GM21528 (cell line): ENCODE measurements around the gene ATP2B3.
A peak's percentile ranks its signal among the peaks of the same experiment; 100 is the strongest.
"Not testable (repeated sequence)": the region's sequence is repeated elsewhere in the genome, so short reads cannot be mapped to it uniquely, and the experiment has no call there.

Experiments
- ATAC-seq: cut with Tn5 transposase; IDR thresholded peaks from one replicate; pipeline ENCODE4 v1.9.1; 2021; ENCODE audit warnings: mild to moderate bottlenecking, moderate library complexity; ENCODE audit not compliant: unreplicated experiment, low FRiP score

The ATP2B3 gene

DNA sequence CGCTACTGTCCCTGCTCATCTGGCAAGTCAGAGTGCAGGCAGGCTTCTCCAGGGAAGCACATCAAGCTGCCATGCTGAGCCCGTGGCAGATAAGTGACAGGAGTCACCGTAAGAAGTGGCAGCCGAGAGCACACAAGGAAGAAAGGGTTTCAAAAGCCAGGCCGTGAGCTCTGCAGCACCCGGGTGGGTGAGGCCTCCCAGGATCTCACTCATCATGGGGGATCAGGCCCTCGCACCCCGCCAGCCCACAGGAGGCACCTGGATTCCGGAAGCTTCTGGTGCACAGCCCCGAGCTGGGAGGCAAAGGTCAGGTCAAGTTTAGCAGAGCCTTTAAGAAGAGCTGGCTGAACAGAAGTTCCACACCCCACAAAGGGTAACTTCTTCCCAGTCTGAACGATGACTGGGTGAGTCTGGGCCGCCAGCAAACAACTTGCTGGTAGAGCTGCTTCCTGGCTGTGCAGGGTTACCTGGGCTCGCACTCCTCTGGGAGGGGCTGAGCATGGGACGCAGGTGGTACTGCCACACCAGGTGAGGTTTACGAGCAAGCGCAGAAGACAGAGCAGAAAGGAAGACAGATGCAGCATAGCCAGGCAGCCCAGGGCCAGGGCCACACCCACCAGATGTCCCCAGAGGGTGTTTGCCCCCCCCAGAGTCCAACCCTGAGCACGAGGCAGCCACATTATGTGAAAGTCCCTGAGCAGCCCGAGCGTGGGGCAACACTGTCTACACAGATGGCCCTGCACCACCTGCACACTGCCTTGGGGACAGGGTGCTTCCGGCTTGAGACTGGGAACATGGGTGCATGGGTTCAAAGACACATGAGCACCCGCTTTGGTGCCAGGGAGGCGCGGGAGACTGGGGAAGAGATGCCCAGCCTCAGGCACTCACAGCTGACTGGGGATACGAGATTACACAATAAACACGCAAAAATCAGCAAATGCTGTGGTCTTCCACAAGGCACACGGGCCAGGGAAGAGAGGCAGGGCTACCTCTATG is 73.8 kb downstream of the ATP2B3 start:
- ATAC-seq, result no peak

DNA sequence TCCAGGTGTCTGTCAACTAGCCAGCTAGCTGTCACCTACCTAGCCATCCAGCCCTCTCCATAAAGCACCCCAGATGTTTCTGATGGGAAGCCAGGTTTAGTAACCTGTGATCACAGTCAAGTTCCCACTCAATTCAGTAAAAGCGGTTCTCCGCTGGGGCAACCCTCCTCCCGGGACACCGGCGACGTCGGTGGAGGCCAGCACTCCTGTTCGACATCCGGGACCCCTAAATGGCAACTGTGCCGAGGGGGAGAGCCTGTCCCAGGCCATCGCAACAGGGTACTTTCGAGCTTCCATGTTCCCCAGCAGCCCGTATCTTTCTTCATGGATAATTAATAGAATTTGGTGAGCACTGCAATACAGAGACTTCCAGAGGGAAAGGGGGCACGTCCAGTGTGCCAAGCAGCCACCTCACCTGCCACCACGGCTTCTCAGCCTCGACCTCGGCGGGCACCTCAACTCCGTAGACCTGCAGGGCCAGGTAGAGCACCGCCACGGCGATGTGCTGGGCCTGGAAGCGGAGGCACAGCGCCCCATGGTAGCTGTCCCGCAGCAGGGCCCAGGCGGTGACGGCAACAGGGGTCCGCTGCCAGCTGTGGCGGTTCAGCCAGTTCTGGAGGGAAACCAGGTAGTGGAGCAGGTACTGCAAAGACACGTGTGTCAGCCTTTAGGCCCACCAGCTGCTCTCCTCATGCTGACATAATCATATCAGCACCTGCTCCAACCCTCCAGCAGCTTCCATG is 74.8 kb downstream of the ATP2B3 start:
- ATAC-seq, result no peak

DNA sequence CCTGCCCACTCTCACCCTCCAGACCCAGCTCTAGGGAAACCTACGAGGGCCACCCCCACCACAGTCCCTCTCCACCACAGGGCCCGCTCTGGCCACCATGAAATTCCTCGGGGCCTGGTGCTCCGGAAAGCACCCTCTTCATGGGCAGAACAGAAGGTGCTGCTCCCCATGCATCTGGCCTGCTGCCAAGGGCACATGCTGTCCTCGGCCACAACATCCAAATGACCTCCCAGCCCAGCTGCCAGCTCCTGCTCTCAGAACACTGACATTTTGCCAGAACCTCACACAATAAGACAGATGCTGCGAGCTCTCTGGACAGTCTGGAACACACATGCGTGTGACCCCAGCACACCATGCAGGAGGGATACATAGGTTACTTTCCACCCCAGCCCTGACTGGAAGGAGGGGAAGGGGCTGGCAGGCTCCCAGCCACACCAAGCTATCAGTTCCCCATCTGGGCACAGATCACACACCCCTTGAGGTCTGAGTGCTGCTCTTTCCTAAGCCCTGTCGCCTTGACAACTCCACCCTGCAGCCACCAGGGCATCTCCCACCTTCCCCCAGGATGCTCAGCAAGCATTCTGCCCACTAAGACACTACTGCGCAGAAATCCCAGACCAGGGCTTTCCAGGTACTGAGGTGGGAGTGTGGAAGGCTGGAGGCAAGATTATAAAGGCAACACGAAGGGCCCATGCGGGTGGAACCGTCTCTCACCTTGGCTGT is 75.7 kb downstream of the ATP2B3 start:
- no peak for ATAC-seq

DNA sequence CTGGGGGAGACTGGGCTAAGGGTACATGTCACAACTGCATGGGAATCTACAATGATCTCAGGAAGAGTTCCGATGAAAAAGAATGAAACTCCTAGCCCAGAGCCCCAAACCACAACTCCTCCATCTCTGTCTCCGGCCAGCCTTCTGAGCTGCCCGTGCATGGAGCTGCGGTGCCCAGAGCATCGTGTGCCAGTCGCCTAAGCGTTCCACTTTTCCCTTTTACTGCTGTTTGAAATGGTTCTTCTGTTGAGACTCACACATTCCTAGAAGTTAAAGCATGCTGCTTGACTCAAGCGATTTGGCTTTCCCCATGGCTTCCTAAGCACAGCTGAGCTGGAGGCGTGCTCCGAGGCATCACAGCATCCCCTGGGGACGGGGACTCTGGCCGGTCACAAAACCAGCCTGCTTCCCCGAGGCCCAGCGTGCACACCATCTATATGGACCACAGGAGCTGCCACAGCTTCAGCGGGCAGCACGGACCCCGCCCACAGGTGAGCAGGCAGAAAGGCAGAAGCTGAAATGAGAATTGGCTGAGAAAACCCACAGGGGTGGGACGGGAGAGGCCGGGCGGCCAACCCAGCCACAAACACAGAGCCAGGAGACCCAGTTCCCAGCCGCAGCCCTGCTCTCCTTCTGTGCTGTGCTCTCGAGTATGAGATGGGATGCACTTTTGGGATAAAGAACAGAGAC is 76.5 kb downstream of the ATP2B3 start:
- no peak for ATAC-seq

DNA sequence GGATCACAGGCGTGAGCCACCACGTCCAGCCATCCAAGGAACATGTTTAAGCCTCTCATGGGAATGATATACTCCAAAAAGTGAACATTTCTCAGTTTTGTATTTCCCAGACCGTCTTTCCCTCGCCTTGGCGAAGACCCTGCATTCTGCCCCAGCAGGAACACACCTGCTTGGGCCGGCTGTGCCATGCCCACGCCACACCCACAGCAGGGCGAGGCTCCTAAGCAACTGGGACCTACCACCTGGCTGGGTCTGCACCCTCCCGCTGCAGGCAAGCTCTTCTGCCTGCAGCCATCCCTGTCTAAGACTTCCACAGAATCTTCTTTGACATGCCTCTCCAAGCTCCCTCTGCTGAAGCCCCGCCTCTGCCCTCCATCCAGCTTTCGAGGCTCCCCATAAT is 77.9 kb downstream of the ATP2B3 start:
- ATAC-seq, result no peak

DNA sequence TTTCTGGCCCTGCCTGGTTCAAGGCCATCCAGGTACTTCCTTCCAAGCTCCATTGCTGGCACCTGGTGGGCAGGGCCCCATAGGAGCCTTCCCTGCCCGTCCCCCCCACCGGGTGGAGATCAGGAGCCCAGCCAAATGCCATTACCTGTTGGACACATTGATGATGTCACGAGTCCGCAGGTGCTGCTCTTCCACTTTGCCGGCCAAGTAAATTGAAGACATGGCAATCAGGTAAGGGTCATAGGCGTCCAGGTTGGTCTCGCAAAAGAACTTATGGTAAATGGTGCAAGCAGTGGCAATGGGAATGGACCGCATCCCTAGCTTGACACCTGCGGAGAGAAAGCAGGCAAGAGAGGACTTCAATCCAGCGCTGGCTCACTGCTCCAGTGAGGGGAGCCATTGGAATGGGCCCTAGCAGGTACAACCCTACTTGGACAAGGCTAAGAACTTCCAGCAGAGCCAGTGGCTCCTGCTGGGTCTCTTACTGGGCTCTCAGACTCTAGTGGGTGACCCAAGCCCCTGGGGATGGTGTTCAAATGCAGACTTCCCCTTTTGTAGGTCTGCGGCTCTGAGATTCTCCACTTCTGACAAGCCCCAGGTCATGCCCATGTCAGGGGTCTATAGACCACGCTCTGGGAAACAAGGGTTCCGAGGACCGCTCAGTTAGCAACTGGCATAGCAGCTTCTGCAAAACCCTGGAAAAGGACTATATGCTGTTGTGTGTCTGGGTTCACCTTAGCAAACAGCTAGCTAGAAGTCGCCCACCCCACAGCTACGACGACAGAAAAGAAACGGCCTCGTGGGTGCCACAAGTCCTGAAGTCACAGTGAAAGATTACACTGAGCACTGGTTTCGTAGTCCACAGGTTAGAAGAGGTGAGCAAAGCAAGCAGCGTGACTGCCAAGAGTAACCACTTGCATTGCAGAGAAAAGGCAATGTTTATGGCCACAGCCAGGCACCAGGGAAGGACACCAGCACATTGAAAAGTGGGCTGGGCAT is 78.7 kb downstream of the ATP2B3 start:
- no peak for ATAC-seq

DNA sequence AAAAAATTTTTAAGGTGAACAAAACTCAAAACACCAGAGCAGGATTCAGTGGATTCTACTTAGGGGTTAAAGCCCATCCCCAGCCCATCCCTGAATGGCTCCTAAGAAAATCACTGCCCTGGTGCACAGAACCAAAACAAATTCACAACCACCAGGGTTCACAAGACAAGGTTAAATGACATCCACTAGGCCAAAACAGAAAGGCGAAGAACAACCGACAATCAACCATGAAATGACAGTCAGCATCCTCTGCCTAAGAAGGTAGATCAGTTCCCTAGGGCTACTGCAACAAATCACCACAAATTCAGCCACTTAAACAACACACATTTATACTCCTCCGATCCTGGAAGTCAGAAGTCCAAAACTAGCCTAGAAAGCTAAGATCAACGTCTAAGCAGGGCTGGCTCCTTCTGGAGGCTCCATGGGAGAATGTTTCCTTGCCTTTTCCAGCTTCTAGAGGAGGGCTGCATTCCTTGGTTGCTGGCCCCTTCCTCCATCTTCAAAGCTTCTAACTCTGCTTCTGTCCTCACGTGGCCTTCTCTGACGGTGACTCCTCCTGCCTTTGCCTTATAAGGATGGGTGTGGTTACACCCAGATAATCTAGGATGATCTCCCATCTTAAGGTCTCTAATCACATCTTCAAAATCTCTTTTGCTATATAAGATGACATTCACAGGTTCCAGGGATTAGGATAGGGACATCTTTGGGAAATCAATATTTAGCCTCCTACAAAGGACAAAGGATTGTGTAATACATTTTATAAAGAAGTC is 79.7 kb downstream of the ATP2B3 start:
- ATAC-seq, result no peak

DNA sequence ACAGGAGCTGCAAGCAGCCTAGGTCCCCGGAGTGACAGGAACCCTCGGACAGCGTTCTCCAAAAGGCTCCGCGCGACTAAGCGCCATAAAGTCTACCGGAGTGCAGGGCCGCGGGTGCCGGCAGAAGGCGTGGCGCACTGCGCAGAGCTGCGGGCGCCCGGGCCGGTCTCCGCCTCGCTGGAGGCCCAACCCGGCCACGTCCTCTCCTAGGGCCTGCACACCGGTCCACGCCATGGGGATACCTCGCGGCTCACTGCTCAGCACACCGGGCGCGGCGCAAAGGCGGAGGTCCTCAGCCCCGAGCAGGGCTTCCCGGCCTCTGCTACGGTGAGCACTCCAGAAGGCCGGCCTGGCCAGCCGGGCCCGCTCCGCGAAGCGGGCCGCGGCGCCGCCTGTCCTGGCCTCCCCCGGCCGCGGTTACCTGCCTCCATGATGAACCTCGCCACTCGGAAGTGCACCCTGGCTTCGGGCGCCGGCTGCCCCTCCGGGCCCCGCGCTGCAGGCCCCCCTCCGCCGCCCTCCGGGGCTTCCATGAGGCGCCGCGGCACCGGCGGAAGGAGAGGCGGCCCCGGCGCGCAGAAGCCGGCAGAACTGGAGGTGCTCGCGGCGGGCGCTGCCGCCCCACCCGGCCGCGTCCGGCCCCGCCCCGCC is 81.2 kb downstream of the ATP2B3 start, which contains the start of gene CCNQ:
Gene CCNQ (minus strand): TSS at position 599 of the 651 bp plus-strand sequence. CDS start 66 bp downstream, at position 533.
- ATAC-seq, result peak; percentile 63

DNA sequence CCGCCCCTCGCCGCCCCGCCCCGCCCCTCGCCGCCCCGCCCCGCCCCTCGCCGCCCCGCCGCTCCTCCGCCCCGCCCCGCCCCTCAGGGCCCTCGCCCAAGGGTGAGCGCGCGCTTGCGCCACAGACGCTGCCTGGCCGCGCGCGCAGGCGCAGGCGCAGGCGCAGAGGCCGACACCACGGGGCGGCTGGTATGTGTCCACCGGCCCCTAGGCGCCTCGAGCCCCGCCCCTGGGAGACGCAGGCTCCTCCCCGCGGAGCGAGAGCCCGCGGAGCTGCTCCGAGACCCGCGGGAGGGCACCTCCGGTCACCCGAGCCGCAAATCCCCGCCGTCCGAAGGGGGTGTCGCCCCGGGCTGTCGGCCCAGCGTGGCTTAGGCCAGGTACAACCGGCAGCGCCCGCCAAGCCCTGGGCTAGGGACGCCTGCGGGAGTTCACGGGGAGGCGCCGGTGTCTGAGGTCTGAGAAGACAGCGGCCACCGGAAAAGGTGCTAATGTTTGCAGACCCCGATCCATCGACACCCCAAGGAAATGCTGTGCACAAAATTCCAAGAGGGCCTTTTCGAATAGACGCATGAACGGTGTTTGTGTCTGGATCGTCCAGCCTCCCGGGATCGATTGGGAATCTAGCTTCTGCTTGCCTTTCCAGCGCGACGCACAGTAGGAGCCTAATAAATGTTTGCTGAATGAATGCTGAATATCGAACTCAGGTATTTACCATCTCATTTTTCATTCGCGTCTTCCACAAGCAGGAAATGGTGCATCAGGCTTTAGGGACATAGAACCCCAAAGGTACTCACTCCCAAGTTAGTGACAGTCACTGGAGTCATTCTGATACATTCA is 82.0 kb downstream of the ATP2B3 start:
- peak; percentile 77 for ATAC-seq

DNA sequence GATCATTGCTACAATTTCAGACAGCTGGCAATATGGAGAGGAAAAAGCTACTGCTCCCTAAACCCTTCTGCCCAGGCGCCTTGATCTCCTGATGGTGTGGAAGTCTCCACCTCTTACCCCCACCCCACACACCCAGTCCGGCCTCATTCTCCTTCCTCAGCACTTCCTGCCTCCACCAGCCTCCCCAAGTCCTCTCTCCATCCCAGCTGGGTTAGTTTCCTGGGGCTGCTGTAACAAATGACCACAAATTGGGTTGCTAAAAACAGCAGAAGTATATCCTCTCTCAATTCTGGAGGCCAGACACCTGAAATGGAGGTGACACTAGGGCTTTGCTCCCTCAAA is 82.6 kb downstream of the ATP2B3 start:
- no peak for ATAC-seq

DNA sequence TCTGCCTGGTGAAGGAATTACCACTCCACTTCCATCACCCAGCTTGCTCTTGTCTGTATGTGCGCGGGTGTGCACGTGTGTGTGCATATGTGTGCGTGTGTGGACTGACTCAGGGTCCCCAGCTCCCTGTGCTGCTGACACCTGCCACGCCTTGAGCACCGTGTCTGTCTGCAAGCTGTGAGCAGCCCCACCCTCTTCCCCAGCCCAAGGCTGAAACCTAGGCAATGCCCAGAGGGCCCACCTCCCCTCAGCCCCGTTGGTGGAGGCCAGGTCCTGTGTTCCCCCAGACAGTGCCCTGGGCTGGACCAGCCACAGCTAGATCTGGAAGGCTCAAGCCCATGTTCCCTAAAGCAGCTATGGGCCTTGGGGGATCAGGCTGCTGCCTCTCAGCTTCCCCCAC is 83.5 kb downstream of the ATP2B3 start:
- no peak for ATAC-seq

DNA sequence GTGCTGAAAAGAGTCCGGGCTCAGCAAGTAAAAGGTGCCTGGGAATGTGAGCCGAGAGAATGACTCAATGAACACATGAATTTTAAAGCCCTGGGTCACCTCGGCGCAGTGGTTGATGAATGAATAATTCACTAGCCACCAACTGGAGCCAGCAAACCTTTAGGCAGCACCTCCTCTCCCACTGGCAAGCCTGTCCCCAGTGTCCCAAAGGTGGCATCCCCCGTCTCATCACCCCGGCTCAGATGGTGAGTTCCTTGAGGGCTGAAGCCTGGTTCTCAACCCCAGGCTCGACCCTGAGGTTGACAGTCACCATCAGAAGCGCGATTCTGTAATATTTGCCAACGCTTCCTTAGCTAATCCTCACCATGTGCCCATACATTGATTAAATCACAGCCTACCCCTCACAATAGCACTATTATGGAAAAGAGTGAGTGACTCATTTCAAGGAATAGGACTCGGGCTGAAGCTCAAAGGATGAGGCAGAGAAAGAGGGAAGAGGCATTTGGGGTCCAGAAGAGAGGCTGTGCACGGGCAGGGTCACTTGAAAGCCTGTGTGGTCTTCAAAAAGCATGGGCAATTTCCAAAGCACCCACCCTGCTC is 84.2 kb downstream of the ATP2B3 start:
- no peak for ATAC-seq

DNA sequence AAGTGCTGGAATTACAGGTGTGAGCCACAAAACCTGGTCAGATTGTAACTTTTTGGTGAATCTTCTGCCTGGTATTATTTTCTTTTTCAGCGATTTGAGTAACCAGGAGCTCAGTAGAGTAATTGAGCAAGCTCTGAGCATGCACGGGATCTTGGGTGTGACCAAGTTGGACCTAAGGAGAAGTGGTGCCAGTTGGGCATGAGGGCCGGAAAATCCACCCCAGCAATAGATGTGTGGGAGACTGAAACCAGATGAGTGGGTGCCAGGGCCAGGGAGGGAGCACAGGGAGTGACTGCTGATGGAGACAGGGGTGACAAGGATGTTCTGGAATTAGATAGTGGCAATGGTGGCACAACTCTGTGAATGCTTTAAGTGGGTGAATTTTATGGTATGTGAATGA is 85.2 kb downstream of the ATP2B3 start:
- ATAC-seq, result no peak

DNA sequence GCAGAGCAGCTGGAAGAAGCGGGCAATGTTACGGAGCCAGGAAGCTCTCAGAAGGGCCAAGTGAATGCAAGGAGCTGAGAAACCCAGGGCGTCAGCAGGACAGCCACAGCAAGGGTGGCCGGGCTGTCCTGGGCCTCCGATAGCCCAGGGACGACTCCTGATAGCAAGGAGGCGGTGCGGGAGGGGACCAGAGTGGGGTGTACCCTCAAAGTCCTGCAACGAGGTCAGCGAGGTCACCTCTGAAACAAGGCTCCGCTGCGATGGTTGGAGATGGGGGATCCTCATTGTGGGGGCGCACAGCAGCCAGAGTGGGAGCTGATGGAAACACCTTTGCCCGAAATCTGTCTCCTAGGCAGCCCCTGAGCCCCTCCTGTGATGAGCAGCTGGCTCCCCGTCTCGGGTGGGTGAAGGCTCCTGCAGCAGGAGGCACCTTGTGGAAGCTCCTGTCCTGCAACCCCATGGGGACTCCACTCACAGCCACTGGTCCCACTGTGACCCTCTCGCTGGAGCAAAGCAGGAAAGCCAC is 85.8 kb downstream of the ATP2B3 start:
- ATAC-seq, result no peak

DNA sequence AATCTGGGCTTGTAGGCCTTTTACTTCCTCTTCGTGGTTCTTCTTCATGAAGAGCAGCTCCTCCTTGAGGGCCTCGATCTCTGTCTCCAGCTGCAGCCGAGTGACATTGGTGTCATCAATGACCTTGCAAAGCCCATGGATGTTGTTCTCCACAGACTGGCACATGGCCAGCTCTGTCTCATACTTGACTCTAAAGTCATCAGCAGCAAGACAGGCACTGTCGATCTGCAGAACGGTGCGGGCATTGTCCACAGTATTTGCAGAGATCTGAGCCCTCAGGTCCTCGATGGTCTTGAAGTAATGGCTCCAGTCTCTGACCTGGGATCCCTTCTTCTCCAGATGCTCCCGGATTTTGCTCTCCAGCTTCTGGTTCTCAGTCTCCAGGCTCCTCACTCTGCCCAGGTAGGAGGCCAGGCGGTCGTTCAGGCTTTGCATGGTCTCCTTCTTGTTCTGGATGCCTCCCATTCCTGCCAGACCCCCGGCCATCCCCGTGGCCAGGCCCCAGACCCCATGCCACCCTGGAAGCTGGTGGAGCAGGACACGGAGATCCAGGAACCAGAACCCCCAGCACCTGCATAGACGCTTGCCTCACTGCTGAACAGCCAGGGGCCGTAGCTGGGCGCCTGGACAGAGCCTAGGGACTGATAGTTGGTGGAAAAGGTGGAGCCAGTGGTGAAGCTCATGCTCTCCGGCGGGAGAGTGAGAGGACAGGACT is 87.4 kb downstream of the ATP2B3 start:
- not testable (repeated sequence) for ATAC-seq

DNA sequence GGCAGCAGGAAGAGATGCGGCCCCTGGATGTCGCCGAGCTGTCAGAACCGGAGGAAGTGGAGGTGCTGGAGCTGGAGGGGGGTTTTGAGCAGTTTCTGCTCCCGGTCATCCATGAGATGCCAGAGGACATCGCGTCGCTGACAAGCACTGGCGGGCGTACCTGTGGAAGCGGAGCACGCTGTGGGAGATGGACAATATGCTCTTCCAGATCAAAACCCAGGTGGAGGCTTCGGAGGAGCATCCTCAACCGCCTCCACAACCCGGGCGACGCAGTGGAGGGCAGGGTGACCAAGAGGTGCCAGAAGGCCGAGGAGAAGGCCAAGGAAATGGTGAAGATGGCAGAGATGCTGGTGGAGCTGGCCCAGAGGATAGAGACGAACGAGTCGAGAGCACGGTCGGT is 89.1 kb downstream of the ATP2B3 start:
- ATAC-seq, result no peak
